ENCODE measurements around the gene ASIC5.
A peak's percentile ranks its signal among the peaks of the same experiment; 100 is the strongest.

ASIC5 gene

GRCh38 chr4:155807021-155807420 lies 59.1 kb downstream of the ASIC5 start:
- Histone ChIP-seq H3K4me2 (ENCODE audit: low read length, poor library complexity, severe bottlenecking) (no peak overlapping the region), H2BK12ac (ENCODE audit: low read length in 2 of 2) (no peak overlapping the region), H3K36me3 (ENCODE audit: control insufficient read depth in 1 of 2, insufficient read depth in 2 of 2, low read depth in 1 of 2, low read length in 2 of 2) (peaks cover 4 to 8% of the 10 kb centered on the region in 2 experiments), H3K23ac (ENCODE audit: low read length in 2 of 2) (no peak overlapping the region), H3K4me1 (ENCODE audit: control insufficient read depth, insufficient read depth, low read depth, low read length) (peaks cover 1% of the 10 kb centered on the region), H2AFZ (ENCODE audit: low read depth, low read length) (no peak overlapping the region), H2BK15ac (ENCODE audit: low read depth, poor library complexity, severe bottlenecking) (no peak overlapping the region), H3K27me3 (ENCODE audit: control insufficient read depth in 1 of 2, insufficient read depth in 1 of 2, low read length in 2 of 2) (no peaks in the 10 kb centered on the region), H4K8ac (ENCODE audit: low read length) (no peak overlapping the region), H4K91ac (ENCODE audit: low read length) (no peak overlapping the region), H2BK5ac (ENCODE audit: low read depth, low read length, poor library complexity, severe bottlenecking) (no peak overlapping the region), H3K4ac (ENCODE audit: low read depth in 1 of 2, low read length in 2 of 2) (no peak overlapping the region), H3K18ac (ENCODE audit: low read depth in 1 of 2, low read length in 2 of 2) (no peak overlapping the region), H3K4me3 (ENCODE audit: insufficient read depth in 1 of 2, low read depth in 1 of 2, low read length in 2 of 2) (no peak overlapping the region), H2BK120ac (ENCODE audit: low read depth, low read length) (no peak overlapping the region), H3K9ac (ENCODE audit: low read length) (peak overlapping the region; percentile 58), H3K79me1 (replicated peaks; ENCODE audit: low read length, poor library complexity, severe bottlenecking) (no peaks in the 10 kb centered on the region), H2AK5ac (ENCODE audit: low read length, severe bottlenecking) (no peak overlapping the region), H3K14ac (ENCODE audit: low read length in 2 of 2) (no peak overlapping the region), H3K27ac (ENCODE audit: low read length, poor library complexity, severe bottlenecking) (no peak overlapping the region), H3K9me3 (ENCODE audit: control insufficient read depth, low read length) (no peaks in the 10 kb centered on the region)
- peak; percentile 26 for DNase-seq
- no CpG with 5 or more reads among the region's 1 CpG for WGBS

GRCh38 chr4:155805016-155805415 lies 61.1 kb downstream of the ASIC5 start:
- Histone ChIP-seq H3K4me3 (ENCODE audit: insufficient read depth in 1 of 2, low read depth in 1 of 2, low read length in 2 of 2) (no peak overlapping the region), H3K14ac (ENCODE audit: low read length in 2 of 2) (no peak overlapping the region), H3K4me2 (ENCODE audit: low read length, poor library complexity, severe bottlenecking) (no peak overlapping the region), H2BK12ac (ENCODE audit: low read length in 2 of 2) (no peak overlapping the region), H3K9me3 (ENCODE audit: control insufficient read depth, low read length) (no peaks in the 10 kb centered on the region), H2BK120ac (ENCODE audit: low read depth, low read length) (no peak overlapping the region), H2BK5ac (ENCODE audit: low read depth, low read length, poor library complexity, severe bottlenecking) (no peak overlapping the region), H4K91ac (ENCODE audit: low read length) (no peak overlapping the region), H3K27ac (ENCODE audit: low read length, poor library complexity, severe bottlenecking) (peak overlapping the region; percentile 19), H3K36me3 (ENCODE audit: control insufficient read depth in 1 of 2, insufficient read depth in 2 of 2, low read depth in 1 of 2, low read length in 2 of 2) (peaks cover 4 to 10% of the 10 kb centered on the region in 2 experiments), H4K8ac (ENCODE audit: low read length) (no peak overlapping the region), H3K27me3 (ENCODE audit: control insufficient read depth in 1 of 2, insufficient read depth in 1 of 2, low read length in 2 of 2) (no peaks in the 10 kb centered on the region), H2AFZ (ENCODE audit: low read depth, low read length) (no peak overlapping the region), H2AK5ac (ENCODE audit: low read length, severe bottlenecking) (no peak overlapping the region), H3K79me1 (replicated peaks; ENCODE audit: low read length, poor library complexity, severe bottlenecking) (no peaks in the 10 kb centered on the region), H3K18ac (ENCODE audit: low read depth in 1 of 2, low read length in 2 of 2) (no peak overlapping the region), H3K9ac (ENCODE audit: low read length) (no peak overlapping the region), H3K23ac (ENCODE audit: low read length in 2 of 2) (no peak overlapping the region), H3K4ac (ENCODE audit: low read depth in 1 of 2, low read length in 2 of 2) (no peak overlapping the region), H3K4me1 (ENCODE audit: control insufficient read depth, insufficient read depth, low read depth, low read length) (peaks cover 1% of the 10 kb centered on the region), H2BK15ac (ENCODE audit: low read depth, poor library complexity, severe bottlenecking) (no peak overlapping the region)
- peak; percentile 37 for DNase-seq
- no CpG with 5 or more reads among the region's 1 CpG for WGBS

GRCh38 chr4:155802190-155802959 lies 63.7 kb downstream of the ASIC5 start:
- Histone ChIP-seq H3K27ac (ENCODE audit: low read length, poor library complexity, severe bottlenecking) (no peak overlapping the region), H4K8ac (ENCODE audit: low read length) (peak overlapping the region; percentile 29), H3K27me3 (ENCODE audit: control insufficient read depth in 1 of 2, insufficient read depth in 1 of 2, low read length in 2 of 2) (no peaks in the 10 kb centered on the region), H2BK15ac (ENCODE audit: low read depth, poor library complexity, severe bottlenecking) (no peak overlapping the region), H2BK120ac (ENCODE audit: low read depth, low read length) (no peak overlapping the region), H4K91ac (ENCODE audit: low read length) (peak overlapping the region; percentile 20), H3K4me1 (ENCODE audit: control insufficient read depth, insufficient read depth, low read depth, low read length) (peaks cover 3% of the 10 kb centered on the region), H3K14ac (ENCODE audit: low read length in 2 of 2) (peak overlapping the region in 1 of 2 experiments; percentile 6), H2AFZ (ENCODE audit: low read depth, low read length) (no peak overlapping the region), H2AK5ac (ENCODE audit: low read length, severe bottlenecking) (no peak overlapping the region), H2BK12ac (ENCODE audit: low read length in 2 of 2) (peak overlapping the region in 1 of 2 experiments; percentile 8), H3K36me3 (ENCODE audit: control insufficient read depth in 1 of 2, insufficient read depth in 2 of 2, low read depth in 1 of 2, low read length in 2 of 2) (peaks cover 4 to 11% of the 10 kb centered on the region in 2 experiments), H2BK5ac (ENCODE audit: low read depth, low read length, poor library complexity, severe bottlenecking) (no peak overlapping the region), H3K4me3 (ENCODE audit: insufficient read depth in 1 of 2, low read depth in 1 of 2, low read length in 2 of 2) (no peak overlapping the region), H3K9ac (ENCODE audit: low read length) (no peak overlapping the region), H3K4ac (ENCODE audit: low read depth in 1 of 2, low read length in 2 of 2) (peak overlapping the region in 1 of 2 experiments; percentile 42), H3K4me2 (ENCODE audit: low read length, poor library complexity, severe bottlenecking) (no peak overlapping the region), H3K79me1 (replicated peaks; ENCODE audit: low read length, poor library complexity, severe bottlenecking) (no peaks in the 10 kb centered on the region), H3K9me3 (ENCODE audit: control insufficient read depth, low read length) (no peaks in the 10 kb centered on the region), H3K23ac (ENCODE audit: low read length in 2 of 2) (no peak overlapping the region), H3K18ac (ENCODE audit: low read depth in 1 of 2, low read length in 2 of 2) (peak overlapping the region in 1 of 2 experiments; percentile 73)
- WGBS, result 47% methylated on average over 9 of the region's 9 CpGs
- peak; percentile 91 for DNase-seq

GRCh38 chr4:155800685-155801343 lies 65.3 kb downstream of the ASIC5 start:
- Histone ChIP-seq H3K27me3 (ENCODE audit: control insufficient read depth in 1 of 2, insufficient read depth in 1 of 2, low read length in 2 of 2) (no peaks in the 10 kb centered on the region), H3K9ac (ENCODE audit: low read length) (no peak overlapping the region), H3K9me3 (ENCODE audit: control insufficient read depth, low read length) (no peaks in the 10 kb centered on the region), H3K4me2 (ENCODE audit: low read length, poor library complexity, severe bottlenecking) (no peak overlapping the region), H2BK15ac (ENCODE audit: low read depth, poor library complexity, severe bottlenecking) (no peak overlapping the region), H3K18ac (ENCODE audit: low read depth in 1 of 2, low read length in 2 of 2) (no peak overlapping the region), H3K36me3 (ENCODE audit: control insufficient read depth in 1 of 2, insufficient read depth in 2 of 2, low read depth in 1 of 2, low read length in 2 of 2) (peaks cover 4 to 11% of the 10 kb centered on the region in 2 experiments), H2BK120ac (ENCODE audit: low read depth, low read length) (no peak overlapping the region), H4K8ac (ENCODE audit: low read length) (no peak overlapping the region), H3K23ac (ENCODE audit: low read length in 2 of 2) (no peak overlapping the region), H3K4me1 (ENCODE audit: control insufficient read depth, insufficient read depth, low read depth, low read length) (peaks cover 3% of the 10 kb centered on the region), H2AK5ac (ENCODE audit: low read length, severe bottlenecking) (no peak overlapping the region), H2AFZ (ENCODE audit: low read depth, low read length) (no peak overlapping the region), H4K91ac (ENCODE audit: low read length) (no peak overlapping the region), H3K27ac (ENCODE audit: low read length, poor library complexity, severe bottlenecking) (no peak overlapping the region), H3K4ac (ENCODE audit: low read depth in 1 of 2, low read length in 2 of 2) (no peak overlapping the region), H3K79me1 (replicated peaks; ENCODE audit: low read length, poor library complexity, severe bottlenecking) (no peaks in the 10 kb centered on the region), H2BK12ac (ENCODE audit: low read length in 2 of 2) (no peak overlapping the region), H2BK5ac (ENCODE audit: low read depth, low read length, poor library complexity, severe bottlenecking) (no peak overlapping the region), H3K14ac (ENCODE audit: low read length in 2 of 2) (no peak overlapping the region), H3K4me3 (ENCODE audit: insufficient read depth in 1 of 2, low read depth in 1 of 2, low read length in 2 of 2) (no peak overlapping the region)
- DNase-seq, result no peak
- WGBS, result 94% methylated on average over 5 of the region's 7 CpGs
